GM18511 (cell line): ENCODE data around the gene ISG20.
"Not testable (repeated sequence)": the region's sequence is repeated elsewhere in the genome, so short reads cannot be mapped to it uniquely, and the experiment has no call there.

Experiments used
- ATAC-seq: cut with Tn5 transposase; IDR thresholded peaks from one replicate; pipeline ENCODE4 v1.9.1; 2021; ENCODE audit warnings: mild to moderate bottlenecking, moderate library complexity; ENCODE audit not compliant: unreplicated experiment

The ISG20 gene

GRCh38 chr15:88618686-88619085, 20.1 kb upstream of the ISG20 start:
- ATAC-seq = no peak

- ATAC-seq = no peak
These were observed 19.0 kb upstream of the ISG20 start for GRCh38 chr15:88619796-88620195.

- peak; percentile 96 for ATAC-seq
These were observed 17.6 kb upstream of the ISG20 start, which contains the start of gene AEN for GRCh38 chr15:88620995-88621772. TSS of gene AEN (plus strand) at chr15:88621340. CDS start at chr15:88626210, 4,870 bp downstream.

- peak; percentile 32 for ATAC-seq
These were observed 16.8 kb upstream of the ISG20 start for GRCh38 chr15:88621789-88622604.

GRCh38 chr15:88622605-88622975, 16.2 kb upstream of the ISG20 start:
- peak; percentile 10 for ATAC-seq

- no peak for ATAC-seq
These were observed 15.8 kb upstream of the ISG20 start for GRCh38 chr15:88623061-88623460.

GRCh38 chr15:88623632-88624031, 15.2 kb upstream of the ISG20 start:
- ATAC-seq = no peak

- ATAC-seq = no peak
These were observed 14.5 kb upstream of the ISG20 start for GRCh38 chr15:88624156-88624970.

- no peak for ATAC-seq
These were observed 13.8 kb upstream of the ISG20 start for GRCh38 chr15:88624971-88625490.

GRCh38 chr15:88625943-88626741, 12.7 kb upstream of the ISG20 start:
- ATAC-seq = no peak

GRCh38 chr15:88627463-88627862, 11.4 kb upstream of the ISG20 start:
- ATAC-seq = no peak

GRCh38 chr15:88628018-88628654, 10.7 kb upstream of the ISG20 start:
- no peak for ATAC-seq

- no peak for ATAC-seq
These were observed 9.7 kb upstream of the ISG20 start for GRCh38 chr15:88629071-88629470.

GRCh38 chr15:88630141-88630721, 8.6 kb upstream of the ISG20 start:
- ATAC-seq = no peak

GRCh38 chr15:88630798-88631463, 7.9 kb upstream of the ISG20 start:
- ATAC-seq = no peak

- ATAC-seq = no peak
These were observed 7.3 kb upstream of the ISG20 start for GRCh38 chr15:88631464-88632028.

GRCh38 chr15:88632797-88633196, 6.0 kb upstream of the ISG20 start:
- ATAC-seq = not testable (repeated sequence)

- no peak for ATAC-seq
These were observed 4.4 kb upstream of the ISG20 start for GRCh38 chr15:88634449-88634848.
